ENCODE measurements around the gene DCAF15. TPM values are rescaled to one million over a fixed set of nuclear protein-coding genes. Genes with fewer than 3 reads are reported as not detected.
"Not testable (repeated sequence)": the region's sequence is repeated elsewhere in the genome, so short reads cannot be mapped to it uniquely, and the experiment has no call there.

Gene DCAF15
- total RNA-seq, 1 donor from 2014 or later, result 56.6 TPM

DNA sequence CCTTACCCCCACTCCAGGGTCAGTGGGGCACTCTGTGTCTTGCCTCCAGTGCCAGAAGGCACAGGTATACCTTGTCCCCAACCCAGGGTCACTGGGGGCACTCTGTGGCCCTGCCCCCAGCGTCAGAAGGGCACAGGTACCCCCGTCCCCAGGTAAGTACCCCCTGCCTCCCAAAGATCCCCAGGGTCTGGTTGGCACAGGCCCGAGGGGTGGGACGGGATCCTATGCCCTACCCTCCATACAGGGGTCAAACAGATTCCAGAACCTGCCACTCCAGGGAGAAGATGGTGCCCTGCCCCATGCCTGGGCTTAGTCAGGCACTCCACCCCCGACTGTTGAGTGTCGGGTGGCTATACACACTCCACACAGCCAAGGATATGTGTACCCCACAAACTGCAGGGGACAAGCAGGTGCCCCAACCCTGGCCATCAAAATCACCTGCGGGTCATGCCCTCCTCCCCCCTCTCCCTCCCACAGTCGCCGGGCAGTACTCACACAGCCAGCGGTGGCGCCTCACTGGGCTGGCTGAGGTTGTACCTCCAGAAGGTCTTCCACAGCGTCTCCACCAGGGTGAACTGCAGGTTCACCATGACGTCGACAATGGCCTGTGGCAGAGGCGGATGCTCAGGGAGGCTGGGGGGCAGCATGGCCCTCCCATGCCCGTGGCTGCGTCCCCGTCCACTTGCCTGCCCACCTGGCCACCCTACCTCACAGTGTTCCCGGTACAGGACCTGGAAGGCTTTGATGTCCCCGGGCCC lies 13.8 kb downstream of the DCAF15 start:
- Mint-ChIP-seq H3K27ac (no peak overlapping the region), H3K36me3 (peaks cover 20% of the 10 kb centered on the region), H3K4me1 (no peaks in the 10 kb centered on the region), H3K4me3 (no peak overlapping the region), H3K27me3 (ENCODE audit: low read depth) (no peaks in the 10 kb centered on the region), H3K9me3 (no peaks in the 10 kb centered on the region)
- DNase-seq (ENCODE audit: low spot score in 2 of 2, unreplicated experiment in 2 of 2), result no peak
- TF ChIP-seq CTCF (IDR thresholded peaks at IDR 0.05; ENCODE audit: unreplicated experiment), result no peak

DNA sequence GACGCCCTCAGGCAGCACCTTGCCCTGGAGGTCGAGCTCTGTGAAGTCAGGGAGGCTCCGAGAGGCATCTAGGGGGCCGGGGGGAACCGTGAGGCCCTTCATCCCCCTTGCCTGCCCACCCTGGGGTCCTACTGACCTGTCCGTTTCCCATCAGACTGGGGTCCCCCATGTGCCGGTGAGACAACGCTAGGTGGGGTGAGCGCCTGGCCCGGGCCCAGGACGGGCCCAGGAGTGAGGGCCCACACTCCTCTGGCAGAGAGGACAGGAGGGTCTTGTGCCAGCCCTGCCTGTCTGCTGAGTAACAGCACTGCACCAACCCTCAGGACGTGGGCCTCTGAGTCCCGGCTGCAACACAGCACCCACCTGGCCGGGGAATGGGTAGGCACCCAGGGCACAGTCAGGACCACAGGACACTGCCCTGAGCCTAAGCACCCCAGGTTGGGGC lies 14.4 kb downstream of the DCAF15 start:
- Mint-ChIP-seq H3K27me3 (ENCODE audit: low read depth) (no peaks in the 10 kb centered on the region), H3K9me3 (no peaks in the 10 kb centered on the region), H3K36me3 (peaks cover 15% of the 10 kb centered on the region), H3K27ac (no peak overlapping the region), H3K4me1 (no peaks in the 10 kb centered on the region), H3K4me3 (no peak overlapping the region)
- no peak for DNase-seq (ENCODE audit: low spot score in 2 of 2, unreplicated experiment in 2 of 2)
- TF ChIP-seq CTCF (IDR thresholded peaks at IDR 0.05; ENCODE audit: unreplicated experiment), result no peak

DNA sequence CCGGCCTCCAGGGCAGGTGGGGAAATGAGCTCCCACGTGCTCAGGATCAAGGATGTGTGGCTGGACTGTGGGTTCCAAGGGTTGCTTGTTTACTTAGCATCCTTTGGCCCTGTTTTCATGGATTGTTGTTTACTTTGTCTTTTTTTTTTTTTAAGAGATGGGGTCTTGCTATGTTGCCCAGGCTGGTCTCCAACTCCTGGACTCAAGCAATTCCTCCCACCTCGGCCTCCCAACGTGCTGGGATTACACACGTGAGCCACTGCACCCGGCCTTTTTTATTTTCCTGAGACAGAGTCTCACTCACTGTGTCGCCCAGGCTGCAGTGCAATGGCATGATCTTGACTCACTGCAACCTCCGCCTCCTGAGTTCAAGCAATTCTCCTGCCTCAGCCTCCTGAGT lies 14.9 kb downstream of the DCAF15 start:
- not testable (repeated sequence) for H3K4me1 Mint-ChIP-seq; DNase-seq (ENCODE audit: low spot score in 2 of 2, unreplicated experiment in 2 of 2); H3K4me3 Mint-ChIP-seq; H3K9me3 Mint-ChIP-seq; H3K27me3 Mint-ChIP-seq (ENCODE audit: low read depth); H3K27ac Mint-ChIP-seq
- peaks cover 14% of the 10 kb centered on the region for H3K36me3 Mint-ChIP-seq

GRCh38 chr19:13968383-13968935 lies 16.1 kb downstream of the DCAF15 start:
- Mint-ChIP-seq H3K4me3 (no peak overlapping the region), H3K9me3 (no peaks in the 10 kb centered on the region), H3K27ac (no peak overlapping the region), H3K27me3 (ENCODE audit: low read depth) (no peaks in the 10 kb centered on the region), H3K36me3 (peaks cover 14% of the 10 kb centered on the region), H3K4me1 (no peaks in the 10 kb centered on the region)
- TF ChIP-seq CTCF (IDR thresholded peaks at IDR 0.05; ENCODE audit: unreplicated experiment), result no peak
- DNase-seq (ENCODE audit: low spot score in 2 of 2, unreplicated experiment in 2 of 2), result no peak

- H3K36me3 Mint-ChIP-seq, result peaks cover 16% of the 10 kb centered on the region
- H3K27me3 Mint-ChIP-seq (ENCODE audit: low read depth), result no peaks in the 10 kb centered on the region
- no peaks in the 10 kb centered on the region for H3K9me3 Mint-ChIP-seq
- DNase-seq (ENCODE audit: low spot score in 2 of 2, unreplicated experiment in 2 of 2), result no peak
- no peak overlapping the region for H3K4me3 Mint-ChIP-seq
- peaks cover 1% of the 10 kb centered on the region for H3K4me1 Mint-ChIP-seq
- no peak overlapping the region for H3K27ac Mint-ChIP-seq
- no peak for TF ChIP-seq CTCF (IDR thresholded peaks at IDR 0.05; ENCODE audit: unreplicated experiment)
These were observed 16.7 kb downstream of the DCAF15 start for GRCh38 chr19:13968999-13969398.

DNA sequence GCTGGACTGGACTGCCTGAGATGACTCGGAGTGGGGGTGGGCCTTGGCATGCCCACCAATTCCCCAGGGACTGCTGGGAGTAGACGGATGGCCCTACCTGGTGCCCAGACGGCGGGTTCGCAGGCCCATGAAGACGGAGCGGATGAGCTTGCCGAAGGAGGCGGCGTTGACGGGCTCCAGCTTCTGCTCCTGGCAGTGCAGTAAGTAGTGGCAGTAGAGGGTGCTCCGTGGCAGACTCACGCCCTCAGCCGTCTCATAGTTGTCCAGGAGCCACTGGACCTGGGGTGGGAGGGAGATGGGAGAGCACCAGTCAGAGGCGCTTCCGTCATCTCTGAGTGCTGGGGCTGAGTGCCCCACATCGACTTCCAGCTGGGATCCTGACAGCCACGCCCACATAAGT lies 17.6 kb downstream of the DCAF15 start:
- Mint-ChIP-seq H3K9me3 (no peaks in the 10 kb centered on the region), H3K4me3 (no peak overlapping the region), H3K4me1 (peaks cover 7% of the 10 kb centered on the region), H3K27ac (no peak overlapping the region), H3K27me3 (ENCODE audit: low read depth) (no peaks in the 10 kb centered on the region), H3K36me3 (peaks cover 17% of the 10 kb centered on the region)
- TF ChIP-seq CTCF (IDR thresholded peaks at IDR 0.05; ENCODE audit: unreplicated experiment), result no peak
- DNase-seq (ENCODE audit: low spot score in 2 of 2, unreplicated experiment in 2 of 2), result no peak

DNA sequence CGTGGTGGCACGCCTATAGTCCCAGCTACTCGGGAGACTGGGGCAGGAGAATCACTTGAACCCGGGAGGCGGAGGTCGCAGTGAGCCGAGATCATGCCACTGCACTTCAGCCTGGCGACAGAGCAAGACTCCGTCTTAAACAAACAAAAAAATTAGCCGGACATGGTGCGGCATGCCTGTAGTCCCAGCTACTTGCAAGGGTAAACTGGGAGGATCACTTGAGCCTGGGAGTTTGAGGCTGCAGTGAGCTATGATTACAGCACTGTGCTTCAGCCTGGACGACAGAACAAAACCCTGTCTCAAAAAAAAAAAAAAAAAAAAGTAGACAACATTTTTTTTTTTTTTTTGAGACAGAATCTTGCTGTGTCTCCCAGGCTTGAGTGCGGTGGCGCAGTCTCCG lies 19.6 kb downstream of the DCAF15 start:
- H3K27ac Mint-ChIP-seq; H3K4me3 Mint-ChIP-seq; H3K4me1 Mint-ChIP-seq; H3K27me3 Mint-ChIP-seq (ENCODE audit: low read depth); DNase-seq (ENCODE audit: low spot score in 2 of 2, unreplicated experiment in 2 of 2); H3K9me3 Mint-ChIP-seq: not testable (repeated sequence)
- H3K36me3 Mint-ChIP-seq, result peaks cover 14% of the 10 kb centered on the region
